D721Med (cell line): ENCODE measurements around the gene SIL1.

Source experiments
- DNase-seq: peaks from one replicate; pipeline ENCODE4 v3.0.0; 2011; ENCODE audit warnings: low spot score; ENCODE audit not compliant: insufficient read length
- FAIRE-seq: peaks from 2 replicates; lab custom pipeline; 2011; peaks lifted over from hg19 to GRCh38; lab: Jason Lieb, UNC
- CTCF ChIP-seq: IDR thresholded peaks from 2 replicates; pipeline ENCODE4 v1.5.1; 2012; ENCODE audit warnings: mild to moderate bottlenecking, control low read depth; ENCODE audit not compliant: insufficient read depth; ENCODE audit errors: missing control alignments

Gene SIL1

GRCh38 chr5:139158791-139159190 is 39.4 kb downstream of the SIL1 start:
- no peak for TF ChIP-seq CTCF
- FAIRE-seq (no peak), DNase-seq (no peak)

GRCh38 chr5:139157556-139157955 is 40.6 kb downstream of the SIL1 start:
- DNase-seq (no peak), FAIRE-seq (no peak)
- TF ChIP-seq CTCF = no peak

GRCh38 chr5:139156814-139157213 is 41.4 kb downstream of the SIL1 start:
- DNase-seq (no peak), FAIRE-seq (no peak)
- no peak for TF ChIP-seq CTCF

GRCh38 chr5:139155333-139155732 is 42.8 kb downstream of the SIL1 start:
- FAIRE-seq (no peak), DNase-seq (no peak)
- no peak for TF ChIP-seq CTCF

- no peak for DNase-seq
- no peak for TF ChIP-seq CTCF
- FAIRE-seq = no peak
Measured at GRCh38 chr5:139151902-139152301, 46.3 kb downstream of the SIL1 start.

- FAIRE-seq (no peak), DNase-seq (no peak)
- no peak for TF ChIP-seq CTCF
Measured at GRCh38 chr5:139150367-139150999, 47.7 kb downstream of the SIL1 start.

- FAIRE-seq (no peak), DNase-seq (no peak)
- TF ChIP-seq CTCF = no peak
Measured at GRCh38 chr5:139149477-139150199, 48.5 kb downstream of the SIL1 start.
